ENCODE measurements around the gene POMC.
"Not testable (repeated sequence)": the region's sequence is repeated elsewhere in the genome, so short reads cannot be mapped to it uniquely, and the experiment has no call there.

POMC gene

DNA sequence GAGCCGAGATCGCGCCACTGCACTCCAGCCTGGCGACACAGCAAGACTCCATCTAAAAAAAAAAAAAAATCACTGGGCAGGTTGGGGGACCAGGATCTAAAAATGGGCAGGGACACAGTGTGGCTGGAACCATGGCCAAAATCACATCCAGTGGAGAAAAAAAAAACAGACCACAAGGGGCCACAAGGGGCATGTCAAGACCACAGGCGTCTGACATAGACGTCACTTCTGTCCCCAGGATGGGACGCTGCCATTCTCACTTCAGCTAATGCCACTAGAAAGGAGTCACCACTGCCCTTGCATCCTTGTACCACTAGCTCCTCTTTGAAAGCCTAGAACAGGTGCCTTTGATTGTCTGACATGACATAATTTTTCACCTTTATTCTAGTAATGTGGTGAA, 2.5 kb upstream of the POMC start:
- no peak for DNase-seq (ENCODE audit: low read depth in 1 of 2, low spot score in 1 of 2)
- in situ Hi-C loops (cut with HindIII; ENCODE audit: low pct_unique_long_range_greater_than_20kb, low sequenced_read_pairs), result no loop called here
- no peak for TF ChIP-seq JUND (IDR thresholded peaks at IDR 0.05; ENCODE audit: low read depth)

DNA sequence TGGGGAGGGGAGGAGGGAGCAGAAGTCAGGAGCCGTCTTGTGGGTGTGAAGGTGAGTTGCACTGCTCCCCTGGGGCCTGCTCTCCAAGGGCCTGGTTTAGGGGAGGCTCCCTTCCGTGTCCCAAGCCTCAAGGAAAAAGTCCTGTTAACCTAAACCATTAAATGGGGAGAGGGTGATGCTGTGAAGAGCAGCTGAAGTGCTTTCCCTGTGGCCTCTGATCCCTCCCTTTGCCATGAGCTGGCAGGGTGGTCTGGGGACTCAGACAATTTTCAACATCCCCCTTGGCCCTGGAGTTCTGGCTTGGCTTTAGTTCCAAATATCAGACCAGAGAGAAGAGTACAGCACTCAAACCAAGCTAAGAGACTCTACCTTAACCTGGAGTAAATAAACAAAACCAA, 692 bp upstream of the POMC start:
- in situ Hi-C loops (cut with HindIII; ENCODE audit: low pct_unique_long_range_greater_than_20kb, low sequenced_read_pairs), result no loop called here
- no peak for DNase-seq (ENCODE audit: low read depth in 1 of 2, low spot score in 1 of 2)
- no peak for TF ChIP-seq JUND (IDR thresholded peaks at IDR 0.05; ENCODE audit: low read depth)

DNA sequence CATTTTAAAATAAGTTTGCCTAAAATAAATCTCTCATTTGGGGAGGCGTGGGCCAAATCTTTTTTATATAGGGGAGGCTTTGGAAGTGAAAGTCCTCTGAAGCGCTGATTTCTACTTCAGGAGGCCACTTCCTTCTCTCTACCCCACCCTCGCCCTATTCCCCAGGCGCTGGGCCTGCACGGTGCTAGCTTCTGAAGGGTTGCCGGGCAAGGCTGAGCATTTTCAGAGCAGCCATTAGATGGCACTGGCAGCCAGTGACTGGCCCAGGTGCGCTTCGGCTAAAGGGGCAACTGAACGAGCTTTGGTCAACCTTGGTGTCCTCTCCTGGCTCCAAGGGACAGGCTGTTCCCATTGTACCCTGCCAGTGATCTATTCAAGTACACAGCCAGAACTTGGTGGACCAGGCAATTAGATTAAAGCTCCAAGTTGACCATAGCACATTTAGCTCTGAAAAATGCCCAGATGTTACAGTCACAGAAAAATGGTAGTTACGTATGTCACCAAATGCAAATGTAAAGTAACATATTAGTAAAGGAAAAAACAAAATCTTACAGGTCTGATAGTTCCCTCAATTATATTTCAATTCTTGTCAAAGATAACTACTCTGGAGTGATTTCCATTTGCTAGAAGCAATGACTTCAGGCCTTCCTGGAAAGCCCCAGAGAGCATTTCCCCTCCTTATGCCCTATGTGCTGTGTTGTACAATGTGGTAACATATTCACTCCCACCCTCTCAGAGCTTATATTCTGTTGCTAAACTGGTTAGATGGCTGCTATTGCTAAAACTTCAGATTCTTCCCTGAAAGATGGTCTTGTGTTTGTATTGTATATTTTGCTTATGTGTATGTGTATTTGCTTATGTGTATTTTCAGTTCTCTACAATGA, 2.1 kb downstream of the POMC start:
- DNase-seq (ENCODE audit: low read depth in 1 of 2, low spot score in 1 of 2), result peak; percentile 47 to 63
- TF ChIP-seq JUND (IDR thresholded peaks at IDR 0.05; ENCODE audit: low read depth), result no peak
- in situ Hi-C loops (cut with HindIII; ENCODE audit: low pct_unique_long_range_greater_than_20kb, low sequenced_read_pairs), result no loop called here

DNA sequence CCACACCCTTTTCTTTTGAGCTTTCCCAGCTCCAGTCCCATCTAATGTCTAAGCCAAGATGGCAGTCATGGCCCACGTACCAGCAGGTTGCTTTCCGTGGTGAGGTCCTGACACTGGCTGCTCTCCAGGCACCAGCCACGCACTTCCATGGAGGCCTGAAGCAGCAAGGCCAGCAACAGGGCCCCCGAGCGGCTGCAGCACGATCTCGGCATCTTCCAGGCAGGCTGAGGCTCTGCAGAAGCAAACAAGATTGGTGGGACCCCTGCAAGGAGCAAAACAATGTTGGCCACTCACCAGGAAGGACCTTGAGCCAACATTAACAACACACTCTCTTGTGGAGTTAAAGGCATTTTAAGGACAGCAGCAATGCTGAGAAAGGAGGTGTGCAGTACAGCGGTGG, 3.8 kb downstream of the POMC start:
- no peak for DNase-seq (ENCODE audit: low read depth in 1 of 2, low spot score in 1 of 2)
- no peak for TF ChIP-seq JUND (IDR thresholded peaks at IDR 0.05; ENCODE audit: low read depth)
- in situ Hi-C loops (cut with HindIII; ENCODE audit: low pct_unique_long_range_greater_than_20kb, low sequenced_read_pairs), result no loop called here

DNA sequence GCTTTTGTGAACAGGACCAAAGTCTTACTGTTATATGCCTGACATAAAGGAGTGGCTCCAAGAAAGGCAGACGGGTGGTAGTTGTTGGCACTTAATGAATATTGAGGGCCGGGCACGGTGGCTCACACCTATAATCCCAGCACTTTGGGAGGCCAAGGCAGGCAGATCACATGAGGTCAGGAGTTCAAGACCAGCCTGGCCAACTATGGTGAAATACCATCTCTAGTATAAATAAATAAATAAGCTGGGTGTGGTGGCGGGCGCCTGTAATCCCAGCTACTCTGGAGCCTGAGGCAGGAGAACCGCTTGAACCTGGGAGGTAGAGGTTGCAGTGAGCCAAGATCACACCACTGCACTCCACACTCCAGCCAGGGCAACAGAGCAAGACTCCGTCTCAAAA, 6.3 kb downstream of the POMC start:
- in situ Hi-C loops (cut with HindIII; ENCODE audit: low pct_unique_long_range_greater_than_20kb, low sequenced_read_pairs); DNase-seq (ENCODE audit: low read depth in 1 of 2, low spot score in 1 of 2): not testable (repeated sequence)

DNA sequence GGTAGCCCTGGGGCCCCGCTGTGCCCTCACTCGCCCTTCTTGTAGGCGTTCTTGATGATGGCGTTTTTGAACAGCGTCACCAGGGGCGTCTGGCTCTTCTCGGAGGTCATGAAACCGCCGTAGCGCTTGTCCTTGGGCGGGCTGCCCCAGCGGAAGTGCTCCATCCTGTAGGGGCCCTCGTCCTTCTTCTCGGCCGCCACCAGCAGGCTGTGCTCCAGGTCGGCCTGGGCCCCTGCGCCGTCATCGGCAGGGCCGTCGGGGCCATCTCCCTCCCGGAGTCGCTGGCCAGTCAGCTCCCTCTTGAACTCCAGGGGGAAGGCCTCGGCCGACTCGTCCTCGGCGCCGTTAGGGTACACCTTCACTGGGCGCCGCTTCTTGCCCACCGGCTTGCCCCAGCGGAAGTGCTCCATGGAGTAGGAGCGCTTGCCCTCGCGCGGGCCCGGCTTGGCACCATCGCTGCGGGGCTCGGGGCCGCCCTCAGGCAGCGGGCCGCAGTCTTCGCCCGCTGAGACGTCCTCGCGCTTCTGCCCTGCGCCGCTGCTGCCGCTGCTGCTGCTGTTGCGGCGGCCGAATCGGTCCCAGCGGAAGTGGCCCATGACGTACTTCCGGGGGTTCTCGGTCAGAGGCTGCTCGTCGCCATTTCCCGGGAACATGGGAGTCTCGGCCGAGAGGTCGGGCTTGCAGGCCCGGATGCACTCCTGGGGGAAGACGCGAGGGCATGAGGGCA, 7.2 kb downstream of the POMC start:
- DNase-seq (ENCODE audit: low read depth in 1 of 2, low spot score in 1 of 2), result no peak
- in situ Hi-C loops (cut with HindIII; ENCODE audit: low pct_unique_long_range_greater_than_20kb, low sequenced_read_pairs), result no loop called here
- no peak for TF ChIP-seq JUND (IDR thresholded peaks at IDR 0.05; ENCODE audit: low read depth)

DNA sequence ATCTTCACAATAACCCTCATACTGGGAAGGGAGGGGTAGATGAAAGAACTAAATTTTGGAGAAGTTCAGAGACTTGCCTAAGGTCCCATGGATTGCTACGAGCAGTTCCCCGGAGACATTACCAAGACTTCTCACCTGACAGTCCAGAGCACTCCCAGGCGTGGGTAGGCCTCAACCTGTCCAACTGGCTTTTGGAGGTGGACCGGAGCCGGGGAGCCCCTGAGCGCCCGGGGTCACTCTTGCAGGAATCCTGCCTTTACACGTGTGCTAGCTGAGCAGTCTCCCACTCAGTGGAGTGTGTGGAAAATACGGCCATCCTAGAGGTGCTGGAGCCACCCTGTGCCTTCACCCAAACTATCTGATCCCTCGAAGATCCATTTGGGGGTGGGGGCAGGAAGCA, 8.0 kb downstream of the POMC start:
- no peak for DNase-seq (ENCODE audit: low read depth in 1 of 2, low spot score in 1 of 2)
- in situ Hi-C loops (cut with HindIII; ENCODE audit: low pct_unique_long_range_greater_than_20kb, low sequenced_read_pairs), result no loop called here
- no peak for TF ChIP-seq JUND (IDR thresholded peaks at IDR 0.05; ENCODE audit: low read depth)

DNA sequence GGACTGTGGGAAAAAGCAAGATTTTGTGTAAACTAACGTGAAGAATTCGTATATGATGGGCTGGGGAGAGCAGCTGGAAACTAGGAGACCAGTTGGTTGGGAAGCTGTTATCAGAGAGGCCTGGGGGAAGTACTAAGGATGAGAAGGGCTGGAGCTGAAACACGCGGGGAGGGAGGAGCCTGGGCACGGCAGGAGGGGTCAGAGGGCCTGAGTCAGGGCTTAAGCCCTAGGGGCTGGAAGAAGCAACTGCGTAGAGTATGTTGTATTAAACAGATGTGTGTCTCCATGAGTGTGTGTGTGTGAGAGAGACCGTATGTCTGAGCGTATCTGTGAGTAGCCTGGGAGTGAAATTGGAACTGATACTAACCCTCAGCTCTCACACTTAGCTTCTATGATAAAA, 8.4 kb downstream of the POMC start:
- in situ Hi-C loops (cut with HindIII; ENCODE audit: low pct_unique_long_range_greater_than_20kb, low sequenced_read_pairs), result no loop called here
- TF ChIP-seq JUND (IDR thresholded peaks at IDR 0.05; ENCODE audit: low read depth), result no peak
- no peak for DNase-seq (ENCODE audit: low read depth in 1 of 2, low spot score in 1 of 2)

DNA sequence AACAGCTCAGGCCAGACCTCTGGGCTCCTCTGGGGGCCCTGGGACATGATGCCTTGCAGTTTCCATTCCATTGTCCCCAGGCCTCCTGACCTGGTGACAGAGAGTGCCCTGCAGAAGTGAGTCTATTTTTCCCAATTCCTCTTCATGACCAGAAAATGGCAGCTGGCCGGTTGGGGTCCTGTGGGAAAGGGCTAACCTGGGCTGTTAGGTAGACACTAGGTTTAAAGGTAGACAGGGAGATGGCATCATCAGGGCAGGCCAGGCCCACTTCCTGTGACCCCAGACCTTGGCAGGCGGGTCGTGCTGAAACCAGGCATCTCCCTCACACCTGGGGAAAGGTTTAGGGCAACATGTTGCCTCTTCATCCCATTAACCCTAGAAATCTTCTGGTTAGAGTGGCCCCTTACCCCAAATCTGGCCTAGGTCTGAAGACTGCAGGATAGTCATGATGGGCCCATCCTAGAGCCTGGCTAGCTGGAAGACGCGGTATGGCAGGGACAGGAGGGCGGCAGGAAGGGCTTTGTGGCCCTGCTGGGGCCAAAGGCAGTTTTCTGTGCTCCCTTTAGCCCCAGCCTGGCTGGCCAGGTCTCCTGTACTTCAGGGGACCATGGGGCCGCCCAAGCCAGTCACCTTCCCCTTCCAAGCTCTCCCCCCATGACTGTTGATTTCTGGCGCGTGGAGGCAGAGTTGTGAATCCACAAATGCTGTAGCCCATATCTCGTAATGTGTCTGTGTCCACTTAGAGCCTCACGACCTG, 10.1 kb downstream of the POMC start:
- in situ Hi-C loops (cut with HindIII; ENCODE audit: low pct_unique_long_range_greater_than_20kb, low sequenced_read_pairs), result no loop called here
- TF ChIP-seq JUND (IDR thresholded peaks at IDR 0.05; ENCODE audit: low read depth), result no peak

DNA sequence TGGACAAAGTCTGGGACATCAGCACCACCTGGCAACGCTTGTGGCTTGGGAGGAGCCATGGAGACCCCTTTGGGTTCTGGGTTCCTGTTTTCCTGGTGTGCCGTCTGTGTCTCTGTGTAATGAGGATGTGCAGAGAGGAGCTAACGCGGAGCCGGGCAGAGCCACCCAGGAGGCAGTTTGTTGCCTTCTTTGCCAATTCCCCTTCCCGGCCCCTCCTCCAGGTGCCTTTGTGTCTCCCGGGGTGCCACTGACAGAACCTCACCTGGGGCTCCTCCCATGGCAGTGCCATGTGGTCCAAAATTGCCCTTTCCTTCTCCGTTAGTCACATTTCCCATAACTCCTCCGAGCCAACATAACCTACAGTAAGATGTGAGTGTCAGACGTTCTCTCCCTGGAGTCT, 13.0 kb downstream of the POMC start:
- in situ Hi-C loops (cut with HindIII; ENCODE audit: low pct_unique_long_range_greater_than_20kb, low sequenced_read_pairs), result no loop called here
- no peak for TF ChIP-seq JUND (IDR thresholded peaks at IDR 0.05; ENCODE audit: low read depth)
- DNase-seq (ENCODE audit: low read depth in 1 of 2, low spot score in 1 of 2), result no peak

More for the DNA sequence above, 10.1 kb downstream of the POMC start:
- DNase-seq (ENCODE audit: low read depth in 1 of 2, low spot score in 1 of 2), result no peak

DNA sequence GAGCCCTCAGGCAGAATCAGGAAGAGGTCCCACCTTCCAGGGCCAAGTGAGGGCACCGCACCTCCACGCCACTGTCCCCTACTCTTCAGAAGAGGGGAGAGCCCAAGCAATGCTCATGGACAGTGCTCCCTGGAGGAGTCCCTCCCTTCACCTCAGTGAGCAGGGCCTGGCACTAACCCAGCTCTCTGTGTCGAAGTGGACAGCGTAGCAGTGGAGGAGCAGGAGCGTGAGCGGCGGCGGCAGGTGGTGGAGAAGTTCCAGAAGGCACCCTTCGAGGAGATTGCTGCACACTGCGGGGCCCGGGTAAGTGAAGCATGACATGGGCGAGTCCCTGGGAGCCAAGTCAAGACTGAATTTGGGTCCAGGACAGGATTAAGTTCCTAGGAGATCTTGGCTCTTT, 16.7 kb downstream of the POMC start:
- no peak for DNase-seq (ENCODE audit: low read depth in 1 of 2, low spot score in 1 of 2)
- TF ChIP-seq JUND (IDR thresholded peaks at IDR 0.05; ENCODE audit: low read depth), result no peak
- in situ Hi-C loops (cut with HindIII; ENCODE audit: low pct_unique_long_range_greater_than_20kb, low sequenced_read_pairs), result no loop called here

DNA sequence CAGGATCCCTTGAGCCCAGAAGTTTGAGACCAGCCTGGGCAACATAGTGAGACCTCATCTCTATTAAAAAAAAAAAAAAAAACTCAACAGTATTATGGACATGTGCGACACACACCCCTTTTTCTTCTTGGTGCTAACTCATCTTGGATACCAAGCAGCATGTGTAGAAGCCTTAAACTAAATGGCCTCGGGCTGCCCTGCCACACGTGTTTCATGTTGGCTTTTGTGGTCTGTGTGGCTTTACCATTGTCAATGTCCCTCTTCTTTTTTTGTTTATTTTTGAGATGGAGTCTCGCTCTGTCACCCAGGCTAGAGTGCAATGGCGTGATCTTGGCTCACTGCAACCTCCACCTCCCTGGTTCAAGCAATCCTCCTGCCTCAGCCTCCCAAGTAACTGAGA, 17.4 kb downstream of the POMC start:
- in situ Hi-C loops (cut with HindIII; ENCODE audit: low pct_unique_long_range_greater_than_20kb, low sequenced_read_pairs); DNase-seq (ENCODE audit: low read depth in 1 of 2, low spot score in 1 of 2): not testable (repeated sequence)

DNA sequence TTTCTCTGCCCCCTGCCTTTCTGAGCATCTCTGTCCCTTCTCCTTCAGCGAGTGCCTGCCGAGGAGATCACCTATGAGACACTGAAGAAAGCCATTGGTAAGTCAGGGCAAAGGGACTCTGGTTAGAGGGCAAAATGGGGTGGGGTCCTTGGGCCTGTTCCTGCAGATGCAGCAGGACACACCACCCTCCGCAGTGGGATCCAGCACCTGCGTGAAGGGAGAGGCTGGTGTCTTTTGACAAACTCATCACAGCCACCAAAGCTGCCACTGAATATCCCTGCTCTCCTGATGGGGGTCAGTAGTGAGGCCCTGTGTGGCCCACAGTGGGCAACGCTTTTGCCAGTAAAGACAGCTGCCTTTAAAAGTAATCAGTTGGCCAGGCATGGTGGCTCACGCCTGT, 18.7 kb downstream of the POMC start:
- TF ChIP-seq JUND (IDR thresholded peaks at IDR 0.05; ENCODE audit: low read depth), result no peak
- no peak for DNase-seq (ENCODE audit: low read depth in 1 of 2, low spot score in 1 of 2)
- in situ Hi-C loops (cut with HindIII; ENCODE audit: low pct_unique_long_range_greater_than_20kb, low sequenced_read_pairs), result no loop called here

Measured in T47D (cell line).